ENCODE measurements around the gene EPS8.

The EPS8 gene

DNA sequence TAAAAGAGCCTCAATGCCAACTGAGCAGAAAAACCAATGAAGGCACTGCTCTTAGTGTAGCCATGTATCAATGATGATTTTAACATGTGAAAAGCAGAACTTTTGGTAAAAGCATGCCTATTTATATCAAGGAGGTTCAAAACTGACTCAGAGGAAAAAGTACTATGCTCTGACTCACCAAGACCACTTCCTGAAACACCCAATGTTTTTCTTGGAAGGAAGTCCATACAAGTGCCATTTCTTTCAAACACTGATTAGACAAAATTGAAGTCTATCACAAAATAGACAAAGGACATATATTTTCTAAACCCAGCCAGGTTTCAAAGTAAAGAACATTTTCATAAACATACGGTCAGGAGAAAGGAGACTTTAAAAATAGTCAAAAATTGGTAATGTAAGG, 88.6 kb downstream of the EPS8 start:
- in situ Hi-C loops (cut with HindIII; ENCODE audit: low sequenced_read_pairs): loop anchor here (25.0 kb wide), 1 partner anchor 88 kb away; no protein-coding TSS in a partner anchor

DNA sequence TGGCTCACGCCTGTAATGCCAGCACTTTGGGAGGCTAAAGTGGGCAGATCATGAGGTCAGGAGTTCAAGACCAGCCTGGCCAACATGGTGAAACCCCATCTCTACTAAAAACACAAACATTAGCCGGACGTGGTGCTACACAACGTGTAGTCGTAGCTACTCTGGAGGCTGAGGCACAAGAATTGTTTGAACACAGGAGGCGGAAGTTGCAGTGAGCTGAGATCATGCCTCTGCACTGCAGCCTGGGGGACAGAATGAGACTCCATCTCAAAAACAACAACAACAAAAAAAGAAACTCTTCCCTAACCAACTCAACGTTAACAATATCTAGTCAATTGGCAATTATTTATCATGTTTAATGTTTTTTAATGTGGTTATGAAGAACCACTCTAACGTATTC, 89.3 kb downstream of the EPS8 start:
- in situ Hi-C loops (cut with HindIII; ENCODE audit: low sequenced_read_pairs): loop anchor here (25.0 kb wide), 1 partner anchor 88 kb away; no protein-coding TSS in a partner anchor

DNA sequence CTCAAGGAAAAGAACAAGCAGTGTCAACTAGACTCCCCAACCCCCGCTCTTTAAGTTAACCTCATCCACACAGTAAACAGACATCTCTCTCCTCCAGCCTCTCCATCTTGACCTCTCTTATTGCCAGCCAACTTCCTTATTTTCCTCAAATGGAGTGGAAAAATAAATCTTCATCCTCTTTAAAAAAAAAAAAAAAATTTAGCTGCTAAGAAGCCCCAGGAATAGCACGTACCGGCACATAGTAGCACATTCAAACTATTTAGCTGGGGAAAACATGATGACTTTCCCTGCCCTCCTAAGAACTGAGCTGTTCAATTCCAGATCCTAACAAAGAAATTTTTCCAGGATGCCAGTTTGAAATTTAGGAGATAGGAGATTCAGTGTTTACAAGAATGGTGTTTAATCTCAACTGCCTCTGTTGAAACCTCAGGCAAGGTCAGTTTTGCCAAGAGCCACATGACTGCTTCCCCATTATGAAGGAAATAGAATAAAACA, 90.8 kb downstream of the EPS8 start:
- in situ Hi-C loops (cut with HindIII; ENCODE audit: low sequenced_read_pairs): no loop called here

DNA sequence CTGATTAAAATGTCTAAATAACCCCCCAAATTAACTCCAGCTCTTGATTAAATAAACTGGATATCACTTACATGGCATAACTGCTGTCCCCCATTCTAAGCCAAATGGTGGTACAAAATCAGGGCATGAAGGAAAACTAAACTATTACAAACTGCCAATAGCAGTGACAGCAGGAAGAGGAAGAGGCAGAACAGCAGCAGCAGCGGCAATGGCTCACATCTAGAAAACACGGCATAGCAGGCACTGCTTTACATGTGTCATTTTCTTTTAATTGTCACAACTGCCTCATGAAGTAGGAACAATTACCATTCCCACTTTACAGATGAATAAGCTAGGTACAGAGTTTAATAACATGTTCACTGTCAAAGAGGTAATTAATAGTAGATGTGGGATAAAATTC, 92.0 kb downstream of the EPS8 start:
- in situ Hi-C loops (cut with HindIII; ENCODE audit: low sequenced_read_pairs): no loop called here

DNA sequence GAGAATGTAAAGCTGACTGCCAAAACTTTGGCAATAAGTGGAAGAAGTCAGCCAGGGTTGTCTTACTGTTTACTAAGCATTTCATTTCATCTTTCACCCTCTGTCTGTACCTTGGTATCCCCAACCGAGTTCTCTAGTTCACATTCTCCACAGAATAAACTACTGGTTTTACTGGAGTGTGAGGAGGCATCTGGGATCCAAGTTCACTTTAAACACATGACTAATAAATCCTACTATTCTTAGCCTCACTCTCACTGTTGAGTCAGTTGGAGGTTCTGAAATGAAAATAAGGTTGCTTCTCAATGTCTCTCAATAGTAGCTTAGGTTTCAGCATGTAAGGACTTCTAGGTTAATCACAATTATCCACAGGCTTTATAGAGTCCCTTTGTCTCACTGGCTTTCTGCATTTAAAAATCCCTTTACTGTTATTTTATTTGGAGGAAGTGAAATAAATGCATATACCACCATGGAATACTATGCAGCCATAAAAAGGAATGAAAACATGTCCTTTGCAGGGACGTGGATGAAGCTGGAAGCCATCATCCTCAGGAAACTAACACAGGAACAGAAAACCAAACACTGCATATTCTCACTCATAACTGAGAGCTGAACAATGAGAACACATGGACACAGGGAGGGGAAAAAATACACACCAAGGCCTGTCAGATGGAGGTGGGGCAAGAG, 95.8 kb downstream of the EPS8 start:
- in situ Hi-C loops (cut with HindIII; ENCODE audit: low sequenced_read_pairs): no loop called here

DNA sequence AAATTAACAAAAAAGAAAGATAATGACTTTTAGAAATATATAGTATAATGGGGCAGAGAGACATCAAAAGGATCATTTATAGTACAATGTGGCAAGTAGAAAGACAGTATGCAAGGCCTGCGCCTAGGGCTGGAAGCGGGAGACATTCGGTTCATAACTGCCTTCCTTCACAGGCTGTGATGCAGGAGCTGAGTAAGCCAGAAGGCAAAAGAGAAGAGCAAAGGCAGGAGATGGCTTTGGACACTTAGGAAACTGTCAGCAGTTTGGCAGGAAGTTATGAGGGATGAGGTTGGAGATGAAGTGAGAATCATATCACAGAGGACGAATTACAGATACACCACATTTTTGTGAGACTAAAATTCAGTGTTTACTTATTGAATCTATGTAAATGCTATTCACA, 97.8 kb downstream of the EPS8 start:
- in situ Hi-C loops (cut with HindIII; ENCODE audit: low sequenced_read_pairs): no loop called here

DNA sequence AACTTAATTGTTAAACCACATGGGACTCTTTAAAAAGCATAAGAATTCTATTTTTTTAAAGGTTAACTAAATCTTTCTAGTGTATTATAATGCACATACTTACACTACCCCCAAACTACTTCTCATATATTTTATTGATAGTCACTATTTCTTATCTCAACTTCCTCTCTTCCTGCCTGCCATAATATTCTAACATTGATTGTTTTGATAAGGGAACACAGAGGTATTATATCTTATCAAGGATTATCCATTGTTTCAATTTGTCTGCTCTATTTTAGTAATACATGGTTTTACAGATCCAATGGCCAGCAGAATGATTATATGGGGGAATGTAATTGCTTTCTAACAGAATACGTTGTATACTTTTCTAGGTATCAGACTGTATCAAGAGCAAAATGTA, 98.9 kb downstream of the EPS8 start:
- in situ Hi-C loops (cut with HindIII; ENCODE audit: low sequenced_read_pairs): no loop called here

DNA sequence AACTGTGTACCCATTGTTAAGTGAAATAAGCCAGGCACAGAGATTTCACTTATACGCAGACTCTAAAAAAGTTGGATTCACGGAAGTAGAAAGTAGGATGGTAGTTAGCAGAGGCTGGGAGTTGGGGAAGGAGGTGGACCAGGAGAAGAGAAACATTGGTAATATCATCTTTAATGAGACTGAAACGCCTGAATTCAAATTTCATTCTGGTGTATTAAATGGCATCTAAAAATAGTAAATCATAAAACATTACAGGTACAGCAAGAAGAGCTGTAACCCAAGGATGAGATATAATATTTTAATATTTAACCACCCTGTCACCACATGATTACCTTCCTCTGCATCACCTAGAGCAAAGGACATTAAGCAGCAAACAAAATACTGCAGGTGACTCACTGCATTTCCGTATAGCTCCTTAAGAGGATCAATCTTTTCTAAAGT, 99.4 kb downstream of the EPS8 start:
- in situ Hi-C loops (cut with HindIII; ENCODE audit: low sequenced_read_pairs): no loop called here

DNA sequence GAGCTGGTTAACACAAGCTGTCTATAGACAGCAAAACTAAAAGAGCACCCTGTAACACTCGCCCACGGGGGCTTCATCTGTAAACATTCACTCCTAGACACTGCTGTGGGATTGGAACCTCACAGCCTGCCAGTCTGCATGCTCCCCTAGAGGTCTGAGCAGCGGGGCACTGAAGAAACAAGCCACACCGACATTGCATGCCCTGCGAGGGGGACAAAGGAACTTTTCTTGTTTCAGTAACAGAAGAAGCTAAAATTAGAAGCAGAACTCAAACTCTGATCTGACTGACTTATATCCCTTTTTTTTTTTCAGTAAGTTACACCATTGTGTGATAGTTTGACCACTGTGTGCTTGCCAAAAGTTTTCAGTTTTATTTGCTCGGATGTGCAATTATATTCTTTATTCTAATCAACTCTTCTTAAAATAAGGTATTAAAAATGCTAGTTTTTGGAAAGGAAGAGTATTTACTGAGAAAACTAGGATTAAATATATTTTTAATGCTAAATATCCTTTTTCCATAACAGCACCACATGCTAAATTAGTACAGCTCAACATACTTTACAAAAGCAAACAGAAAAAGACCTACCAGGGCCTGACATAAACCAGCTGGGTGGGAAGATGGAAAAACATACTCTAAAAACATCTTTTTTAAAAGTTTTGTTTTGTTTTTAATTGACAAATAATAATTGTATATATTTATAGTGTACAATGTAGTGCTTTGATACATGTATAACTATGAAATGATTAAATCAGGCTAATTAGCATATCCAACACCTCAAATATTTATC, 100.2 kb downstream of the EPS8 start:
- in situ Hi-C loops (cut with HindIII; ENCODE audit: low sequenced_read_pairs): no loop called here

DNA sequence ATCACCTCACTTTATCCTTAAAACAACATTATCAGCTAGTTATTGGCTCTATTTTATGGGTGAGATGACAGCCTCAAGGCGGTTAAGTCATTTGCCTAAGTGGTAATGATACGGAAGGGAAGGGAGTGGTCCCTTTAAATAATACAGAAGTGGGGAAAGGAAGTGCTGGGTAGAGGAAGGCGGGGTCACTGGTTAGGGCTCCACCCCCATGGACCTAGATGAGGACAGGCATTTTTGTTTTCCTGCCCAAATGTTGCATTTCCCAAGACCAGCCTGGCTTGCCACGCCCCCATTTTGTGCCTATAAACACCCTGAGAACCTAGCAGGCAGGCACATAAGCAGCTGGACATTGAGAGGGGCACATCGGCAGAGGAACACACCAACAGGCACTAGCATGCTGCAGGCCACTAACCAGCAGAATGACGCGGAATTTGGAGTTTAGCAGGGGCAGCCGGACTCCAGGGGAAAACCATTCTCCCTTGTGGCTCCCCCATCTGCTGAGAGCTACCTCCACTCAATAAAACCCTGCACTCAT, 100.9 kb downstream of the EPS8 start:
- in situ Hi-C loops (cut with HindIII; ENCODE audit: low sequenced_read_pairs): no loop called here

DNA sequence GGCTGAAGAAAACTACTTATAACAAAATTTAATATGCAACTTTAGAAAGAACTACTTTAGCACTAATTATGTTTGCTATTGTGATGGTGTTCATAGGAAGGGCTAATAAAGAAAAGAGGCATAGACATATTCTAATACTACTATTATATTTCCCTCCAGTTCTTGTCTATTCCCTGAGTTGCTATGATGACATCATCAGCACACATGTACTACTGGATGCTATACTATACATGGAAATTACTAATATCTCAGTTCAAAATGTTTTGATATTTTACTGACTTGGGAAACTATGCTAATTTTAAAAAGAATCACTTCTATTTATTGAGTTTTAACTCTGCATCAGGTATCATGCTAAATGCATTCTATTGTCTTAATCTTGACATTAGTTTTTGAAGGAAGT, 101.6 kb downstream of the EPS8 start:
- in situ Hi-C loops (cut with HindIII; ENCODE audit: low sequenced_read_pairs): no loop called here

DNA sequence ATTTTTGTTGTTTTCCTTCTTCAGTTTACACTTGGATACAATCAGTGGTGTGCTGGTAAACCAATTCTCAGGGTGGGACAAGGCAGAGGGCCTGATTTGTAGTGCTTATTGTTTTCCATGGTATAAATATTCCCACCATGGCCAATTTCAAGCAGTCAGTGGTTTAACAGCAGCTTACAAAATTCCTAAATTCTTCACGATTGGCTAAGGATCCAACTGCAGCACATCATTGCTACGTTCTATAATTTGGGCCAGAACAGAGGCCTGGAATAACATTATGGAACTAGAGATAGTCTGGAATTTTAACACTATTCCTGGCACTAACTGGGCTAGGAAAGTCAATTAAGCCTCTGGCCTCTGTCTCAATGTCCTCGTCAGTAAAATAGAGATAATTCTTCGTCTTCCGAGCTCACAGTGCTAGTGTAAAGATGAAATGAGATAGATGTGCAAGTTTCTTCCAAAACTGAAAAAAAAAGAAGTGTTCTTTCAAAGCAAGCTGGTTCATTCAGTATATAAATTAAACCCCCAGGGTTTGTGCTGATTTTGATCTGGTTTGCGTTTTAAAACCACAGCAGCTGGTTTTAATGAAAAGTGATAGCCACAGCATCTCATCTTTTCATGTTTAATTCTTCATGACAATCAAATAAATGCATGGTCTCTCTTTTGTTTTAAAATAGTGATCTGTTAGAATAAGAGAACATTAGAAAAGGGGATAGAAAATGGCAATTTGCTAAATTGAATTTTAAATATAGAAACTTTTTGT, 104.1 kb downstream of the EPS8 start:
- in situ Hi-C loops (cut with HindIII; ENCODE audit: low sequenced_read_pairs): no loop called here

DNA sequence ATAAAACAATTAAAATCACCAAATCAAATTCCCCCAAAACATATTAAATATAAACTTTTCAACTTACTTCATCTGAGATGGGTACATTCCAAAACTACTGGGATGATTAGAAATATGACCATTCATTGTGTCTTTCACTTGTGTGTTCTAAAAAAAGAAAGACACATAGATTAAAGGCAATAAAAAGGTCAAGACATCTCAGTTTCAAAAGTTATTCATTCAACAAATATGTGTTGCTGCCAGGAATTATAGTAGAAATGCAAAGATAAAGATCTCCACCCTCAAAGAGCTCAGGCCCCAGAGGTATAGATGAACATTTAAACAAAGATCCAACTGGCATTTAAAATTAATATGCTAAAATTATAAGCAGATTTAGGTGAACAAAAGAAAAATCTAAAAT, 106.4 kb downstream of the EPS8 start:
- in situ Hi-C loops (cut with HindIII; ENCODE audit: low sequenced_read_pairs): no loop called here

DNA sequence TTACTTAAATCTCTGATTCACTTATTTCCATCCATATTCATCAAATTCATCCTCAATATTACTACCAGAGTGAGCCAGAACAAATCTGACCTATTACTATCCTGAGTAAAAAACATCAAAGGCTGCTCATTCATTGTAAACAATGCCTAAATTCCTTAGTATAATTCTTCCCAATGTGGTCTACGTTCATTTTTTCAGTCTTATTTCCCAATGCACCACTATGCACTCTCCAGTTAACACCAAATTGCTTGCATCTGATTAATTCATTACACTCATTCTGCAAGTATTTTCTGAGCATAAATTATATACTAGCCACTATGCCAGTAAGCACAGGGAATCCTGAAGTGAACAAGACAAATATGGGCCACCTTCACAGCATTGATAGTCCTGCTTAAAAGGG, 110.0 kb downstream of the EPS8 start:
- in situ Hi-C loops (cut with HindIII; ENCODE audit: low sequenced_read_pairs): no loop called here

DNA sequence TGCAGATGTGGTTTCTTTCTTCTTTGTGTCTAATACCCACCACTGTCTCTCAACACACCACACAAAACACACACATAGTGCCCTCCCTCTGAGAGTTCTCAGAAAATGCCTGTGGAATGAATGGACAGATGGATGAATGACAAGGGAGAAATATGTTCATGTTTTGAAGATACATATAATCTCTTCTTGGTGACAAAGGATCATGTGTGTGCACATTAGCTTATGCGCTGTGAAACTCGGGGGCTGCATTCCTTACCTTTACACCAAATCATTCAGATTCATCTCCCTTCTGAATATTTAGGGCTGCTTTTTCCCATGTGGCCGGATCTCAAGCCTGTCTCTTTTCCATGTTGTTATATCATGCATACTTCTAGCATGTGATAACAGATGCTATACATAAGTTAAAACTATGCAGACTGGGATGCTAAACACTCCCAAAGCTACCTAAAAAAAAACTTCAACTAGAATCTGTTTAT, 111.4 kb downstream of the EPS8 start:
- in situ Hi-C loops (cut with HindIII; ENCODE audit: low sequenced_read_pairs): no loop called here

DNA sequence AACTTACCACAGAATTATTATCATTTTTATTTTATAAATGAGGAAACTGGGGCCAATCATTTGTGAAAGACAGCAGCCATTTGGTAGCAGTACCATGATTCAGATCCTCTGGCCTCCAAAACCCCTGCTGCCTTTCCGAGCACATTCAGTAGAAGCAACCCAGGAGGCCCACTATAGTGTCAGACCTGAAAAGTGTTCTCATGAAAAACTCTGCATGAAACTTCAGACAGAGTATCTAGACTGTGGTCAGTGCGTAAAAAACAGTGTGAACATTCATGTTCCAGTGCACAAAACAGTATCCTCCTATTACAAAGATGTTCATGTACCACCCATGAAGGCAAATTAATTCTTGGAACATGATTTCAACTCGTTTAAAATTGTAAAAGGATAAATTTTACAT, 112.0 kb downstream of the EPS8 start:
- in situ Hi-C loops (cut with HindIII; ENCODE audit: low sequenced_read_pairs): no loop called here

DNA sequence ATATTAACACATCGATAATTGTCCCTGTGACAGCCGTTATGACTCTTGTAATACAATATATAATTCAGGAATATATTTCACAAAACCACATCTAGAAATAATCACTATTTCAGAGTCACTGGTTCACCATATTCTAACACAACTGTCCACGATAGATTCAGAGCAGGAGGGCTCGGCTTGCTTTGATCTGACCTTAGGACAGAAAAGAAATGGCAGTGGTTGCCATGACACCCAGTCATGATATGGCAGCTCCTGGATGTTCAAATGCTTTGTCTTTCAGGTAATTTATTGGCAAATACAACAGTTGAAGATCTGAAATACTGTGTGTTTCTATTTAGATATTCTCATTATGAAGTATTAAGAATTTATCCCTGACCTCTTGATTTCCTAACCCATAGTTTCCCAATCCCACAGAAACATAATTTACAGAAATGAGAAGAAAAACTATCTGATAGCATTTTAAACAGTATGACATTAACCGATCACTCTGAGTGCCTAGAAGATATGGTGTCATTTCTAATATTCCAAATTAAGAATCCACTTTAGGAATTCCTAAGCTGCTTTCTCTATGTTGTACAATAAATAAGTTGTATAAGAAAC, 116.4 kb downstream of the EPS8 start:
- in situ Hi-C loops (cut with HindIII; ENCODE audit: low sequenced_read_pairs): no loop called here

DNA sequence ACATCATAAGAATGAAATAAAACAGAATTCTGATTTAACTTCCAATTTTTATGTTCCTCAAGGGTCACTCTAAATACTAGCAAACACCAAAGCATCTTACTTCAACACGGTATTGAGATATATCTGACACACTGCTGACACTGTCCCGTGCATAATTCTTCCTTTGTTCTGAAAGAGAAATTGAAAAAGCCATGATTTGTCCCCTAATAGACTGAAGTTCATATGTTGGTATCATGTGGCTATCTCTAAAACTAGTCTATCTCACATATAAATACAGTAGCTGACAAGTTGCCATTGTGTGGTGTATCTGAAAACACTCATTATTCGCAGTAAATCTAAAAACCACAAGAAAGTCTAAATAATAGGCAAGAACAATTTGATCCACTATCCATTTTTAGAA, 118.4 kb downstream of the EPS8 start:
- in situ Hi-C loops (cut with HindIII; ENCODE audit: low sequenced_read_pairs): no loop called here

DNA sequence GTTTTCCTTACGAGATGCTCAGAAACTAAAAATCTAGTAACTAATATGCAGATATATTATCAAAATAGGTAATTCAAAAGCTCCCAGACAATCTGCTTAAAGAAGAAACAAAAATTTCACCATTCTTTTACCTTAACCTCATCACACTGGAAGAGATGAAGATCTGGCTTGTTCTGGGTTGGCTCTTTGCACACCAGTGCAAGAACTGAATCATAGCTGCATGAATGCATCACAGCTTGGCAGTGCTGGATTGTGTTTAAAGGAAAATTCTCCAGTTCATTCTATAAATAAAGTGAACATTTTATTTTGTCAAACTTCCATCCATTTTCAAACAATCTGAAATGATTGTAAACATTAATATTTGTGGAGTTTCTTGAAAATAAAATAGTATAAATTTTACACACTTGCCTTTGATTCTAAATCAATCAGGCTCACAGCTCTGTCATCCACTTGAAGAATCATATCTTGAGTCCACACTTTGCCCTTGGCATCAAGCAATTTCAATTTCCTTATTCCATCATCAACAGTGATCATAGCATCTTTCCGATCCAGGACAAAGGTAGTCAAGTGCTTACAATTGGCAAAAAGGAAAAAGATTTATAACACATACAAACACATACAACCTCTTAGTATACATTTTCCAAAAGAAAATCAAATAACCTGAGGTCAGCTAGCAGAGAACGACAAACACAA, 119.8 kb downstream of the EPS8 start:
- in situ Hi-C loops (cut with HindIII; ENCODE audit: low sequenced_read_pairs): no loop called here

DNA sequence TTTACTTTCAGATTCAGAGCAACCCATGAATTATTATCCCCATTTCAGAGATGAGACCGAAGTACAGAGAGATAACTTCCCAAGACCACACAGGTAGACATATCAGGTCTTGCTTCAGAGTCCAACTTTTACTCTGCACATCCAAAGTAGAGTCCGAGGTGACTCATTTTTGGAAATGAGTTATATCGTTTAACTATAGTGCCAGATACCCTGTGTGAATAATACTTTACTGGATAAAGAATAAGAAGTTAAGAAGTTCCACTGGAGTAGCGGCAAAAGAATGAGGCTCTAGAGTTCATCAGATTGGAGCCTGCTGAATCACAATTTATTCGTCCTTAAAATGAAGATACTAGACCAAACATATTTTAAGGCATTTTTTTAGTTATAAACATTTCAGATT, 124.7 kb downstream of the EPS8 start:
- in situ Hi-C loops (cut with HindIII; ENCODE audit: low sequenced_read_pairs): no loop called here

Measured in DLD1 (cell line).